Measurements from ENCODE around the gene CHST3.

Gene CHST3

DNA sequence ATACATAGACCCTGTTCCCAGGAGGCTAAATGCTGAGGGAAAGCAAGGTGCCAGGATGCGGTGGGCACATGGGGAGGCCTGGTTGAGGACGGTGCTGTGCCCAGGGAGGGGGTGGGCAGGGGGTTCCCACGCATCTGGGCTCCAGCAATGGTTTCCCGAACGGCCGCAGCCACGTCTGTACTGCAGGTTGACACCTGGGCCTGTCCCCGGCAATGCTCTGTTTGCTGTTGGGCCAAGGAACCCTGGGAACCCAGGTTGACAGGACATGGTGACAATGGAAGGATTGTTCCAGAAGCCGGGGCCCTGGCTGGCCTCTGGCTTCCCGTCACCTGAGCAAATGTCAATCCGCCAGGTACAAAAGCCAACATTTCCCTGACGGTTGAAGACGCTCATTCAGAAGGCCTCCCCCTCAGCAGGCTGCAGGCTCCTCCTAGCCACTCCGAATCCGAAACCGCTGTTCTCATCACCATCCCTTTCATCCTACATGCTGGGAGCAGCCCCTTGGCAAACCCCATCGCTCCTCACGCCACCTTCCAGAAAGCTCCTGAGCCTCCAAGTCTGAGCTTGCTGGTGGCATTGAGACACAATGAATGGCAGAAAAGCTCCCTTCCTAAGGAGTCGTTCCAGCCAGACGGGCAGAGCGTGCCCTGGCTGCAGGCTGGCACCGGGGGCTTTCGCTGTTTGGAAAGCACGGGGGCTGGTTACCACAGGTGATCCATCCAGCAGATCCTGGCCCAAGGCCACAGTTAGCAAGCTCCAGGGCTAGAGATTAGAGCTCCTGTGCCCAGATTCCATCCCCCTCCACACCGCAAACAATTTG is 92.9 kb downstream of the CHST3 start:
- DNase-seq (ENCODE audit: low read depth): no peak

- DNase-seq (ENCODE audit: low read depth): no peak
Measured at GRCh38 chr10:72058347-72058898, 94.2 kb downstream of the CHST3 start.

- DNase-seq (ENCODE audit: low read depth): no peak
Measured at GRCh38 chr10:72058989-72059842, 95.0 kb downstream of the CHST3 start.

- DNase-seq (ENCODE audit: low read depth): no peak
Measured at GRCh38 chr10:72059843-72060822, 95.9 kb downstream of the CHST3 start.

DNA sequence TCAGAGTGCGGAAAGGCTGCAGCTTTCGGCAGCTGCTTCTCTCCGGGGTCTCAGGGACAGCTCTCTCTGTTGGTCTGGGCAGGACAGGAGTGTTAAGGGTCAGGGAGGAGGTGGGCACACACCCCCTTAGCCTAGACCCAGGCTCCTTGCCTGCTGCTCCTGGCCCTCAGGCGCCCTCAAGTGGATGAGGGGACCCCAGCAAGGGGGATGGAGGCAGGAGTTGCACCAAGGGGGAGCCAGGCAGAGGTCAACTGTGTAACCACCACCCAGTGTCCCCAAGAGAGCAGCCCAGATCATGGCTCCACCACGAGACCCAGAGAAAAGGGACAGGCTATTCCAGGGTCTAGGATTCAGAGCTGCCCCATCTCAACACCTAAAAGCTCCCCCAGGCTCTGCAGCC is 97.3 kb downstream of the CHST3 start:
- DNase-seq (ENCODE audit: low read depth): no peak

DNA sequence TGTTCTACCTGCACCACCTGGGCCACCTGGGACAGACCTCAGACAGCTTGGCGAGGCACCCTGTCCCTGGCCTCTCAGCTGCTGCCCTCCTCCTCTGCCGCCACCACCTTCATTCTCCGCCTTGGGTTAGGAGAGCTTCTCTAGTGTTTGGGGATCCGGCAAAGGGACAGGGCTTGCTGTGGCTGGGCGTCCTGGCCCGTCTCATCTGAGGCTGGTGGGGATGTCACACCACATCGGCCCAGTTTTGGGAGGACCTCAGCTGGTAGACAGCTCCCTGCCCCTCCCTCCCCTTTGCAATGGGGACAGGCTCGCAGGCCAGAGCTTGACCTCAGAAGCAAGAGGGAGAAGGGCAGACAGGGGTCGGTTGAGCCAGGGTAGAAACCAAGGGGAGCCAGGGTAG is 97.7 kb downstream of the CHST3 start:
- no peak for DNase-seq (ENCODE audit: low read depth)

- no peak for DNase-seq (ENCODE audit: low read depth)
Measured at GRCh38 chr10:72062382-72062781, 98.2 kb downstream of the CHST3 start.
